Lower leg skin (tissue), 3 donors: ENCODE data around the gene AXL.

Source experiments
- CTCF ChIP-seq, 3 donors: fragments of 450-650 bp; IDR thresholded peaks; one replicate each; pipeline ENCODE4 v1.5.1; 2016; ENCODE audit warnings: antibody characterized with exemption in 3 of 3, mild to moderate bottlenecking in 3 of 3, moderate library complexity in 2 of 3
- POLR2A ChIP-seq, 2 donors: fragments of 450-650 bp; IDR thresholded peaks; one replicate each; pipeline ENCODE4 v1.6.1; 2016 to 2017; ENCODE audit warnings: antibody characterized with exemption in 2 of 2, mild to moderate bottlenecking in 1 of 2, moderate library complexity in 1 of 2

- no peak for TF ChIP-seq CTCF (IDR thresholded peaks at IDR 0.05)
- TF ChIP-seq POLR2A (IDR thresholded peaks at IDR 0.05): no peak
Observed at GRCh38 chr19:41309180-41310032, 90.4 kb downstream of the AXL start.
